NK-92 treated with Interleukin-12 subunit alpha and Interleukin-12 subunit beta, amount 100 ng/mL, for 24 hours (cell line): ENCODE results near the gene G2E3.
"Not testable (repeated sequence)": the region's sequence is repeated elsewhere in the genome, so short reads cannot be mapped to it uniquely, and the experiment has no call there.

ENCODE experiments used
- DNase-seq: peaks from one replicate; lab custom pipeline; 2025; lab: John Stamatoyannopoulos, UW

Gene G2E3, protein sequence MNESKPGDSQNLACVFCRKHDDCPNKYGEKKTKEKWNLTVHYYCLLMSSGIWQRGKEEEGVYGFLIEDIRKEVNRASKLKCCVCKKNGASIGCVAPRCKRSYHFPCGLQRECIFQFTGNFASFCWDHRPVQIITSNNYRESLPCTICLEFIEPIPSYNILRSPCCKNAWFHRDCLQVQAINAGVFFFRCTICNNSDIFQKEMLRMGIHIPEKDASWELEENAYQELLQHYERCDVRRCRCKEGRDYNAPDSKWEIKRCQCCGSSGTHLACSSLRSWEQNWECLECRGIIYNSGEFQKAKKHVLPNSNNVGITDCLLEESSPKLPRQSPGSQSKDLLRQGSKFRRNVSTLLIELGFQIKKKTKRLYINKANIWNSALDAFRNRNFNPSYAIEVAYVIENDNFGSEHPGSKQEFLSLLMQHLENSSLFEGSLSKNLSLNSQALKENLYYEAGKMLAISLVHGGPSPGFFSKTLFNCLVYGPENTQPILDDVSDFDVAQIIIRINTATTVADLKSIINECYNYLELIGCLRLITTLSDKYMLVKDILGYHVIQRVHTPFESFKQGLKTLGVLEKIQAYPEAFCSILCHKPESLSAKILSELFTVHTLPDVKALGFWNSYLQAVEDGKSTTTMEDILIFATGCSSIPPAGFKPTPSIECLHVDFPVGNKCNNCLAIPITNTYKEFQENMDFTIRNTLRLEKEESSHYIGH

DNA sequence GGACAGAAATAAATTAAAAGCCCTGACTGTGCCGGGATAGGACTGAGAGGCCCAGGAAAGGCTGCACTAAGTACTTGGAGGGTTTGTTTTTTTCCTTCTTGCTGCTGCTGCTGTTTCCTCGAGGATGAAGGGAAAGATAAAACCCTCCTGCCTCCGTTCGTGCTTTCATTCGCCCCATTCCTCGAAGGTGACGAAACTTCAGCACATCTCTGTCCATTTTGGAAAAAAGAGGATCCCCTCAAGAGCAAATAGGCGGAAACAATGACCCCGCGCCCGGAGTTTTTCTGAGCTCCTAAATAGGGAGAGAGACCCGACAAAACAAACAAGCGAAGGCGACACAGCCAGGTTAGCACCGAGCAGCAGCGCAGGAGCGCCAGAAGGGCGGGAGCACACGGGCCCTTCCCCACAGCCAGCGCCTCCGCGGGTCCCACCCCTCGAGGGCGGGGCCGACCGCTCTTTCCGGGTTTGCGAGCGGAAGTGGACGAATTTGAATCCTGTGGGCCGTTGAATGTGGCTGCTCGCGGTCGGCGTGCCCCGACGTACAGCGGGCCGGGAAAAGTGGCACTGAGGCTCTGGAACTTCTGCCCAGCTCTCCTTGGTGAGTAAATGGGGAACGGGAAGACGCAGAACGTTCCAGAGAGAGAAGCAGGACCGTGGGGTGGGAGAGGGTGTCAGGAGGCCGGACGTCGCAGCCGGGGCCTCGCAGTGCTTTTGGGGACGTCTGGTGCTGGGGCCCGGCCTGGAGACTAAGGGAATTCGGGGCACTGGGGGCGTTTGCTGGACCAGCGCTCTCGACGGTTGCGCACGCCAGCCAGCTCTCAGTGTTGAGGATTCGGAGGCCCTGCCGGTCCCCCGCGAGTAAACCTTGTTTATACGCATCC, at the start of gene G2E3:
Gene G2E3, plus strand, starts transcription at position 484 of the 881 bp plus-strand sequence. CDS start 21,922 bp downstream, outside the sequence.
- DNase-seq: peak; percentile 69

DNA sequence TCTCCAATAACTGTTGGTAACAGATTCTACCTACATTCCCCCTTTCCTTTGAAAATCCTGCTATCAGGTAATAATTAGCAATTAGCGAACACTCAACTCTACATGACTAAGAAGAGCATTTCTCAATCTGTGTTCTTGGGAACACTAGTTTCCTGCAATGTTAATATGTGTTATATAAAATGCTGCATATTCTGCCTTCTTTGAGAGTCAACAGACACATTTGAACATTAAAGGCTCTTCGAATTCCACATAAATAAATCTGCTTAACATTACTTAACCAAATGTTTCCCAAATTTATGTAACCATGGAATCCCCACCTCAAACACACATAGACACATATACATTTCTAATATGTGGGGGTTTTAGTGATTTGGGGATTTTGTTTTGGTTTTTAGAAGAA, 41.2 kb upstream of the G2E3 start:
- DNase-seq: no peak

DNA sequence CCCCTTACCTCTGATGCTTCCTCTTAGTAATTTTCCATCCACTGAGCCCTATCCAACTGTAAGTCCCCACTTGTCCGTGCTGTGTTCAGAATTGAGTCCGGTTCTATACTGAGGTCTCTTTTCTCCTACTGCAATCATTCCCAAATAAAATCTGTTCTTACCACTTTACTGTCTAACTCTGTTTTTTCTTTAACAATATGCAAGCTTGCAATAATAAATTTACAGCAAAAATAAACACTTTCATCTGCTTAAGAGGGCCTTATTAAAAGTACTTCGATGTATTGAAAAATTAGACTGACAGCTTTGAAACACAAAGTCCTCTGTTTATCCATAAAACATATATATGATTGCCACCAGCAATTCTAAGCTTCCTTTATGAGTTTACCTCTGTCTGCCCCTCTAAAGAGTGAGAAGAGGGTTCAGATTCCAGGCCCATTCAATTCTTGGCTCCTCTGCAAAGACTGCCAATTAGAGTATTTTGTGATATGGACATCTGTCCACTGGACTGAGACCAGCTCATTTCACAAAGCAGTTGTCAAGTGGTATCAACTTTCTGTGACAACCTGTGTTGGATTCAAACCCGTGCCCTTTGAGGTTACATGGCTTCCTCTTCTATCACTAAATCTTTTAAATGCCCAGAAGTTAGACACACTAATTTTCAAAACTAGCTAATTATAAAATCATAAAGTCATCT, 39.9 kb upstream of the G2E3 start:
- DNase-seq: no peak

- DNase-seq: no peak
Observed at GRCh38 chr14:30519961-30520360, 39.0 kb upstream of the G2E3 start.

DNA sequence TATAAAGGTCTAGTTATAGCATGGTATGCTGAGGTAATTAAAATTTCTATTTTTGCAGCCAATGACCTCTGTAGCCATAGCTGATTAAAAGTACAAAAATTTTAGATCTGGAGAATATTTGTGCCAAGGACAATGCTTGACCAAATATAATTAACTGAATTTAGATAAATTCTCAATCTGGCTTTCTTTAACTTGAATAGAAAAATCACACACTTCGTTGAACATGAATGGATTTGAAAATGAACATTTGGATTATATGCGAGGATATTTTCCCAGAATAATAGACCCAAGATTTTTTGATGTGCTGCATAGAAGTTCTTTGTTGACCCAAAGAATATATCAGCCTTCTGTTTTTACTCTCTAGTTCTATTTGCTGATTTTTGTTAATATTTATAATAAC, 38.4 kb upstream of the G2E3 start:
- DNase-seq: no peak

DNA sequence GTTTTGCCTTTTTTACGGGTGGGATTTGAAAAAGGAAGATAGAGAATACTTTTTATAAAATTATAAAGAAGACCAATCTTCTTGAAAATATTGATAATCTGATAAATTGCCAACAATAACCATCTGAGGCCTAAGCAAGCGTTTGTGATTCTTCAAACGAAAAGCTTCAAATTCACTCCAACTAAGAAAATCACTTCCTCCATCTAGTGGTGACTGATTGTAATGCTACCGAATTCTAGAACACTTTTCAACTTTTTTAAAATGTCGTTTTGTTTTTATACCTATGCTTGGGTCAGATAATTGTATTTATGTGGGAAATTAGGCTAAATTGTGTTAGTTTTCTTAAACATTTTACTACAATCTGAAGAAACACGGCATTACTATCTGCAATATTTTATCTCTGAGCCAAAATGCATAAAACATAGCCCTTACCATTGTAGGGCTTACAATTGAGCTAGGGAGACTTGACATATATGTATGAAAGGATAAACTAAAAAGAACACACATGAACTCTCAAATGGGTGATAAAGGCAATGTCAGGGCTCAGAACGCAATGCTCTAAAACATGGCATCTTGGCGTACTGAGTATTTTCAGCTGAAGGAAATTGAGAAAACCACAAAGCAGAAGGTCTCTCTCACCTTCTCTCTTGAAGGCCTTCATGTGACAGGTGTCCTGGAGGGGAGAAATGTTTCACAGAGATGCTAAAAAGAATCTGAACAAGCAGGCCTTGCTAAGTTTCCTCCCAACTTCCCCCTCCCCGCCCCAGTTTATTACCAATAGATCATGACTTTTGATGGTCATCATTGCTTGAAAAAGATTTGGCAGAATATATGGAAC, 36.8 kb upstream of the G2E3 start:
- no peak for DNase-seq

GRCh38 chr14:30525833-30526232, 33.1 kb upstream of the G2E3 start:
- DNase-seq: no peak

GRCh38 chr14:30527196-30527595, 31.8 kb upstream of the G2E3 start:
- no peak for DNase-seq

DNA sequence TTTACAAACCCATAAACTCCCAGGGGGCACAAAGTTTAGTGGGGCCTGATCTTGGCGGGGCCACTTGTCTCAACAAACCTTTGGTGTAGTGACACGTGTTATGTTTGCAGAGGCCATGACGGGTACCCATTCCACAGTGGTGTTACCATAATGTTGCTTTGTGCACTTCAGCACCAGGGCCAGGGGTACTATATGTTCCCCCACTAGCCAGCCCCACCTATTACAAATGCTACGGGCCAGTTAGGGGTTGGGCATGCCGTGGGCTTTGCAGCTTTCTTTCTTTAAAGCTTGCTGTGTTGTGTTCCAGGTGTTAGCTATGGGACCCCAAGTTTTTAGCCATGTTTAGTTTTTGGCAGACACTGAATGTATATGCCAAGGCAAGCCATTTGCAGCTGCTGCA, 30.8 kb upstream of the G2E3 start:
- no peak for DNase-seq

DNA sequence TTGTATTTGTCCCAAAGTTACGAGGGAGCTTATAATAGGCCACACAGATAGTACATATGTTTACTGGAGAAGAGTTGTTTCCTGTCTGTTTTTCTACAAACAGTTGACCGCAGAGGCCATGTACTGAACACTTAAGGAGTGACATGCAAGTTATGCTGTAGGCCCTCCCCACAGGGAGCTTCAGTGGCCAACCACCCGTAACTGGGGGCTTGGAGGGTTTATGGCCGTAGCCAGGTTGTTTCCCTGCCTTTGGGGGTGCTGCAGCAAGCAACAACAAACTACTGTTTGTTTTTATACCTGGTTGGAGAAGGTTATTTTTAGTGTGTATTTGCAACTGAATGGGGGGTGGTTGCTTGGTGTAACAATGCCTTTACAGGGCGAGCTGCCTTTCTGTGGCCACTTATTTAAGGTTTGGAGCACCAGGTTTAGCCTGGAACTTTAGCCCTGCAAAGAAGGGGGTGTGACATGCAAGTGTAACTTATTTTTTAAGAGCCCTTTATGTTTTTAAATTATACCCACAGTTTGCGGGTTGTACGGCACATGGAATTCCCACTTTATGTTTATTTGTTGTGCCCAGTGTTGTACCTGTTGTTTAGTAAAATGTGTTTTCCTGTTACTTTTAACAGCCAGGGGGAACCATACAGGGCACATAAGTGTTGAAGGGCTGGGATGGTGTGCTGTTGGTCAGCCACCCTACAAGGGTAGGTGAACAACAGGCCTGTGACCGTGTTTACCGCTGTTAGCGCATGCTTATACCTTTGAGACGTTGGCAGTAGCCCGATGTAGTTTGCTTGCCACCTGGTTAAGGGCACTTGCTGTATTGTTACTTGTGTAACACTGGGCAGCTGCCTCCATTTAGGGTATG, 29.9 kb upstream of the G2E3 start:
- no peak for DNase-seq

DNA sequence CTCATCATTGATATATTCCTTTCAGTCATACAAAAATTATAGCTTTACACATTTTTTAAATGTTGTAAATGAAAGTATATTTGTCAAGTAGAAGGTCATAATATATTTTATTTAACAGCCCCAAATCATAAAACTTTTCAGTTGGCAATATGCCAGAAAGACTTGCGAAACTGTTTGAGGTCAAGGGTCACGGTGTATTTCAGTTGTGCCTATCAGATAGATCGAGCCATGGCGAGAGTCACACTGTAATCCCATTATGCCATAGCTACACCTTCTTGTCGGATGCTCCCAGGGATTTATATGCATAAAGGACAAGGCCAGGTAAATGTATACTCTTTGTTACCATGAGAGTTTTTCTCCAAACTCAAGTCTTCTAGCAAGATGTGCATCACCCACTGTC, 26.7 kb upstream of the G2E3 start:
- DNase-seq: no peak

DNA sequence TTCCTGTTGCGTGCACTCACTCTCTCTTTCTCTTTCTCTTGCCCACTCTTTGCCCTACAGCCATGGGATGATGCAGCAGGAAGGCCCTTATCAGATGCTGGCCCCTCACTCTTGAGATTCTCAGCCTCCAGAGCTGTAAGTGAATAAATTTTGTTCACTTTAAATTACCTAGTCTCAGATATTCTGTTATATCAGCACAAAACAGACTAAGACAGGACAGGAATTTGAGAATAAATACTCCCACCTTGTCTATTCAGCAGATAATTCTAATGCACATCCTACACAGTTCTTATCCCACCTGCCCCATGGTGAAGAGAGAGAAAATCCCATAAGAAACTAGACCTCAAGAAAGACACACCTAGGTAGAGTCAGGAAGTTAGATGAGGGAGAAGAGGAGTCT, 25.8 kb upstream of the G2E3 start:
- DNase-seq: no peak

DNA sequence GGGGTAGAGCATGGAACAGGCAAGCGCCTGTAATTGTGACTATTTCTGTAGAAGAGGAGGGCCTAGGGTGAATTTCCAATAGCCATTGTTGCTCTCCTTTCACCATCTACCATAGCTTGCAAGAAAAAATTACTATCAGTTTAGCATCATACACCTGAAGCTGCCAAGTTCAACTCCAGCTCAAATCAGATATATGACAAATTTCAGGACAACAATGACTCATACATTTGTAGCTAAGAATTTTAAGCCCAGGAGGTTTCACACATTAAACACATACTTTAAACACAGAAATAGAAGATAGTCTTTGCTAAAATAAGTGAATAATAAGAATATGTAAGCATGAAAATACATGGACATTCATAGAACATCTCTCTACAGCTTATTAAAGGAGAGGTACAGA, 17.6 kb upstream of the G2E3 start:
- no peak for DNase-seq

DNA sequence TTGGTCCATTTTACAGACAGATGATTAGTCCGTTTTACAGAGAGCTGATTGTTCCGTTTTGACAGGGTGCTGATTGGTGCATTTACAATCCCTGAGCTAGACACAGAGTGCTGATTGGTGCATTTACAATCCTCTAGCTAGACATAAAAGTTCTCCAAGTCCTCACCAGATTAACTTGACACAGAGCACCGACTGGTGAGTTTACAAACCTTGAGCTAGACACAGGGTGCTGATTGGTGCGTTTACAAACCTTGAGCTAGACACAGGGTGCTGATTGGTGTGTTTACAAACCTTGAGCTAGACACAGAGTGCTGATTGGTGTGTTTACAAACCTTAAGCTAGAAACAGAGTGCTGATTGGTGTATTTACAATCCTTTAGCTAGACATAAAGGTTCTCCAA, 12.2 kb upstream of the G2E3 start:
- not testable (repeated sequence) for DNase-seq

DNA sequence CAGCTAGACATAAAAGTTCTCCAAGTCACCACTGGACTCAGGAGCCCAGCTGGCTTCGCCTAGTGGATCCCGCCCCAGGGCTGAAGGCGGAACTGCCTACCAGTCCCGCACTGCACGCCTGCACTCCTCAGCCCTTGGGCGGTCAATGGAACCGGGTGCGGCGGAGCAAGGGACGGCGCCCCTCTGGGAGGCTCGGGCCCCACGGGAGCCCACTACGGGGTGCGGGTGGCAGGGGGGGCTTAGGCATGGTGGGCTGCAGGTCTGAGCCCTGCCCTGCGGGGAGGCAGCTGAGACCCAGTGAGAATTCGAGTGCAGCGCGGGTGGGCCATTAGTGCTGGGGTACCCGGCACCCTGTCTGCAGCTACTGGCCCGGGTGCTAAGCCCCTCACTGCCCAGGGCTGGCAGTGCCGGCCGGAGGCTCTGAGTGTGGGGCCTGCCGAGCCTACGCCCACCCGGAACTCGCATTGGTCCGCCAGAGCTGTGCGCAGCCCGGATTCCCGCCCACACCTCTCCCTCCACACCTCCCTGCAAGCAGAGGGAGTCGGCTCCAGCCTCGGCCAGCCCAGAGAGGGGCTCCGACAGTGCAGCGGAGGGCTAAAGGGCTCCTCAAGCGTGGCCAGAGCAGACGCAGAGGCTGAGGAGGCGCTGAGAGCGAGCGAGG, 11.4 kb upstream of the G2E3 start:
- no peak for DNase-seq

DNA sequence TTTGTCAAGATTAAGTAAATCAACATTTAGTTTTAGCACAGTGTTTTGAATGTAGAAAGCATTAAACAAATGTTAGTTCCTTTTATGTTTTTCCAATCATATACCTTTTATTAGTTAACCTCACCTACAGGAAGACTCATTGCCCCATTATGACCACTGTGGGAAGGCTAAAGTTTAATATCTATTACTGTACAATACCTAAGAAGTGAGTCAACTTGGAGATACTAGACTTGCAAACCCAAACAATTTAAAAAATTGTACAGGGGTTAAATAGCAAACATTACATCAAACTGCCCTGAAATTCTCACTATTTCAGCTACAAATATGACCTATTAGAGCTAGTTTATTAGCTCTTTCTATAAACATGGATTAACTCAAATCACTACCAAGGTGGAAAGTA, 8.6 kb upstream of the G2E3 start:
- no peak for DNase-seq

DNA sequence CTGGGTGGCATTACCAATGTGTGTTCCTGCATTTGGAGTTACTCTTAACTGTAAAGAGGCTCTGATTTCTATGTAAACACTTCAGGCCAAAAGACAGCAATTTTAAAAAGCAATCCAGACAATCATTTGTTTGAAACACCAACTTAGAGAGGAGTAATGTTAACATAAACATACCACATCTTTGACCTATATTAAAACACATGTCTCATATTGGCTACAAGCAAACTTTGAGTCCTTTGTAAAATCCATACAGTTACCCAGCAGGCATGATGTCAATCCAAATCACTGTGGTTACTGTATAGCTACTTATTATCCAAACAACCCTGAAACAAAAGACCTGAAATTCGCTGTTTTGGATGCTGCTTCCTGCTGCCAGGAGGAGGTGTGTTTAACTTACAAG, 7.5 kb upstream of the G2E3 start:
- DNase-seq: no peak

GRCh38 chr14:30553311-30553989, 5.5 kb upstream of the G2E3 start:
- no peak for DNase-seq

- DNase-seq: no peak
Observed at GRCh38 chr14:30558362-30558674, 640 bp upstream of the G2E3 start.
